Smooth muscle cell (in vitro differentiated cells): Measurements from ENCODE around the gene ATP7B. TPM values are rescaled to one million over a fixed set of nuclear protein-coding genes. Genes with fewer than 3 reads are reported as not detected.

Experiments used
- DNase-seq: peaks from one replicate; lab custom pipeline; 2025; ENCODE audit not compliant: unreplicated experiment; lab: John Stamatoyannopoulos, UW
- H2AFZ ChIP-seq: fragments of 200-600 bp; sonication (generic); 2 replicates; pipeline ENCODE4 v1.6.0; 2016; ENCODE audit warnings: antibody characterized with exemption, low read depth, mild to moderate bottlenecking
- H3F3A ChIP-seq: fragments of 200-600 bp; sonication (generic); 2 replicates; pipeline ENCODE4 v1.6.0; 2017; ENCODE audit warnings: antibody characterized with exemption, low read depth
- H3K27ac ChIP-seq: fragments of 200-600 bp; sonication (generic); 2 replicates; pipeline ENCODE4 v1.5.1; 2016; ENCODE audit warnings: low read depth, mild to moderate bottlenecking
- H3K27me3 ChIP-seq: fragments of 200-600 bp; sonication (generic); 2 replicates; pipeline ENCODE4 v1.6.1; 2016; ENCODE audit warnings: low read depth, mild to moderate bottlenecking
- H3K36me3 ChIP-seq: fragments of 200-600 bp; sonication (generic); 2 replicates; pipeline ENCODE4 v1.5.1; 2016; ENCODE audit warnings: low read depth
- H3K4me1 ChIP-seq: fragments of 200-600 bp; sonication (generic); 2 replicates; pipeline ENCODE4 v1.5.1; 2016; ENCODE audit warnings: low read depth
- H3K4me2 ChIP-seq: fragments of 200-600 bp; sonication (generic); 2 replicates; pipeline ENCODE4 v1.6.0; 2016; ENCODE audit warnings: mild to moderate bottlenecking
- H3K4me3 ChIP-seq: fragments of 200-600 bp; sonication (generic); 2 replicates; pipeline ENCODE4 v1.5.1; 2016; ENCODE audit warnings: mild to moderate bottlenecking
- H3K79me2 ChIP-seq: fragments of 200-600 bp; sonication (generic); 2 replicates; pipeline ENCODE4 v1.6.0; 2016; ENCODE audit warnings: low read depth, mild to moderate bottlenecking
- H3K9ac ChIP-seq: fragments of 200-600 bp; sonication (generic); 2 replicates; pipeline ENCODE4 v1.6.0; 2016; ENCODE audit warnings: low read depth
- H3K9me3 ChIP-seq: fragments of 200-600 bp; sonication (generic); replicated peaks from 2 replicates; pipeline ENCODE4 v1.5.1; 2016; ENCODE audit warnings: low read depth
- H4K20me1 ChIP-seq: fragments of 200-600 bp; sonication (generic); 2 replicates; pipeline ENCODE4 v1.6.0; 2016; ENCODE audit warnings: low read depth
- WGBS: methylation state at CpG from one replicate; pipeline ENCODE4 v1.1.7; 2016; ENCODE audit warnings: low lambda C conversion rate; 5-methylcytosine and 5-hydroxymethylcytosine counted together
- polyA plus RNA-seq: library from polyadenylated mRNA; unstranded; fragments of >200 nt; fragmentation: Nextera tagmentation; extraction: Ambion mirVana; gene quantifications from 2 replicates; pipeline ENCODE4 v1.2.1, GENCODE V29; 2016
- total RNA-seq: library from RNA; depleted of rRNA; stranded (reverse); fragments of >200 nt; gene quantifications from 2 replicates; pipeline ENCODE4 v1.2.3, GENCODE V29; 2014
- TF ChIP-seq, protein P1 (sequence below): fragments of 200-600 bp; sonication (generic); IDR thresholded peaks from 2 replicates; pipeline ENCODE4 v1.5.1; 2017; ENCODE audit warnings: borderline replicate concordance, mild to moderate bottlenecking, antibody characterized with exemption; ENCODE audit not compliant: insufficient read depth, poor library complexity, severe bottlenecking

The ATP7B gene
- total and polyA plus RNA-seq, 2 experiments from 2014 or later = 10.0 to 23.5 TPM

DNA sequence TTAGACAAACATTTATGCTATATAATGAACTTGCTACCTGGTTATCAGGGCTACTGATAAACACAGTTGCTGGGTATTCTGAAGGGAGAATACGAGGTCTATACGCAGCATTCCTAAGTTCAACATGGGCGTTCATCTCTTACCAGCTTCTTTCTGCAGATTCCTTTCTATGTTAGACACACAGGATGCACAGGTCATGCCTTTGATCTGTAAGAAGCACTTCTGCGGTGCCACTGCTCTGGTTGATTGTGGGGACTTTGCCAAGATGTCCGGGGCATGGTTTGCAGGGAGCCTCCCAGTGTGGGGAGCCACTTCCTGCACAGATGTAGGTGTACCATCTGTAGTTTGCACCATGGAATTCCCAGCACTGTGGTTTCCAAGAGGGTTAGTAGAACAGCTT, 40.9 kb downstream of the ATP7B start:
- no peaks in the 10 kb centered on the region for H3K27me3 ChIP-seq
- no peak overlapping the region for H3K9ac ChIP-seq
- H3K9me3 ChIP-seq = no peaks in the 10 kb centered on the region
- no peak overlapping the region for H2AFZ ChIP-seq
- H3K36me3 ChIP-seq = peaks cover 5% of the 10 kb centered on the region
- peaks cover 28% of the 10 kb centered on the region for H3K79me2 ChIP-seq
- peaks cover 12% of the 10 kb centered on the region for H4K20me1 ChIP-seq
- peaks cover 4% of the 10 kb centered on the region for H3F3A ChIP-seq
- TF ChIP-seq, protein P1, sequence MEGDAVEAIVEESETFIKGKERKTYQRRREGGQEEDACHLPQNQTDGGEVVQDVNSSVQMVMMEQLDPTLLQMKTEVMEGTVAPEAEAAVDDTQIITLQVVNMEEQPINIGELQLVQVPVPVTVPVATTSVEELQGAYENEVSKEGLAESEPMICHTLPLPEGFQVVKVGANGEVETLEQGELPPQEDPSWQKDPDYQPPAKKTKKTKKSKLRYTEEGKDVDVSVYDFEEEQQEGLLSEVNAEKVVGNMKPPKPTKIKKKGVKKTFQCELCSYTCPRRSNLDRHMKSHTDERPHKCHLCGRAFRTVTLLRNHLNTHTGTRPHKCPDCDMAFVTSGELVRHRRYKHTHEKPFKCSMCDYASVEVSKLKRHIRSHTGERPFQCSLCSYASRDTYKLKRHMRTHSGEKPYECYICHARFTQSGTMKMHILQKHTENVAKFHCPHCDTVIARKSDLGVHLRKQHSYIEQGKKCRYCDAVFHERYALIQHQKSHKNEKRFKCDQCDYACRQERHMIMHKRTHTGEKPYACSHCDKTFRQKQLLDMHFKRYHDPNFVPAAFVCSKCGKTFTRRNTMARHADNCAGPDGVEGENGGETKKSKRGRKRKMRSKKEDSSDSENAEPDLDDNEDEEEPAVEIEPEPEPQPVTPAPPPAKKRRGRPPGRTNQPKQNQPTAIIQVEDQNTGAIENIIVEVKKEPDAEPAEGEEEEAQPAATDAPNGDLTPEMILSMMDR = no peak
- no peak overlapping the region for H3K4me2 ChIP-seq
- no peaks in the 10 kb centered on the region for H3K4me1 ChIP-seq
- H3K27ac ChIP-seq = no peak overlapping the region
- no peak for DNase-seq
- H3K4me3 ChIP-seq = no peak overlapping the region
- WGBS = 91% methylated on average over 5 of the region's 5 CpGs

DNA sequence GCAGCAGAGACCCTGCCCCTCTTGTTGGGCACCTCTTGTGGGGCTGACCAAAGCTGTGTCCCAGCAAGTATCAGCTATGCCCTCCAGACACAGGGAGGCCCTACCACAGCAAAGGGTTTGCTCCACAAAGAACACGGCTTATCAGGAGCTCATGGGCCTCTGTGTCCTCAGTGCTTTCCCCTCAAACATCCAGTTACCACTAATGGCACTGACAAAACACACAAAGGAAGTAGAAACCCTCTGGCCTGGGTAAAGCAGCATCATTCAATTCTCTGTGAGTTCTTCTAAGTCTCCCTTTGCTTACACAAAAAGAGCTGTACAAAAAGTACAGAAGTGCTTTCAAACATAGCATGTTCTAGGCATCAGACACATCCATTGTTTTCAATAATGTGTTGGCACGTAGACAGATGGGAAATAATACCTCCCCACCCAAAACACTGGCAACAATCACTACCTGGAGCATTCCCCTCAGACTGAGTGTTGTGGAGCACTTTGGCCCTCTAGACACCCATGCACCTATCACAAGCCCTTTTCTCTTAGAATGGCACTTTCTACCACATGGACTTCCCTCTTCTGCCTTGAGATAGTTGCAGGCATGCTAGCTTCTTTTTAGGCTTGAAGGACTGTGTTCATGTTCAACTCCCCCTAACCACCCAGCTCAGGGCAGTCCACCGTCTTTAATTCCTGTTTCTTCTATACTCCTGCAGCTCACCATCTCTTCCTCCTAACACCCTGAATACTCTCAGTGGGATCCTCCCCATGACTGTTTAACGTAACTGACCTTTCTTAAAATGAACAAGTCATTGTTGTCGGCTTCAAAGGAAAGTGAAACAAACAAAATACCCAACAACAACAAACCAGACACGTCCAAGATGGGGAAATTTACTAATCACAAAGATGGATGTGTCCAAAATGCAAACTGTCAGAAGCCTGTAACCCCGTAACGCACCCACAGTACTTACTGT, 43.5 kb downstream of the ATP7B start:
- Histone ChIP-seq H2AFZ (no peak overlapping the region), H3K79me2 (peaks cover 13% of the 10 kb centered on the region), H3K9me3 (no peaks in the 10 kb centered on the region), H3K9ac (no peak overlapping the region), H3K27ac (no peak overlapping the region), H3K4me3 (no peak overlapping the region), H3K27me3 (no peaks in the 10 kb centered on the region), H3K4me2 (no peak overlapping the region), H3K36me3 (peaks cover 5% of the 10 kb centered on the region), H3K4me1 (no peaks in the 10 kb centered on the region), H4K20me1 (peaks cover 12% of the 10 kb centered on the region), H3F3A (peaks cover 4% of the 10 kb centered on the region)
- WGBS = 90% methylated on average over 8 of the region's 8 CpGs
- no peak for DNase-seq
- TF ChIP-seq, protein P1 = no peak

DNA sequence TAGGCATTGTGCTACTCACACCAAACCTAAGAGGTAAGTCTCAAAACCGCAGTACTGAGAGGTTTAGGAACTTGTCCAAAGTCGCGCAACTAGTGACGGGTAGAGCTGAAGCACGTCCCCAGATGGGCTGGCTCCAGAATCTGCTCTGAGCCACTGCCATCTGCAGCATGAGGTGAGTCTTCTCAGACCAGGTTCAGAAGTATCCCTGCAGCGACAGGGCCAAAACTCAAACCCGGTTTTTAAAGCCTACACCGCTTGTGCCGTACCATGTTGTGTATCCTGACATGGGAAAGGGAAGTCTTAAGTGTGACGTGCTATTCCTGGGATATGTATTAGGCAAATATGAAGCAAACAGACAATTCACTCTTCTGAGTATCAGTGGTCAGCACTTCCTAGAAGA, 45.1 kb downstream of the ATP7B start:
- Histone ChIP-seq H3F3A (peaks cover 4% of the 10 kb centered on the region), H3K4me2 (no peak overlapping the region), H3K4me3 (no peak overlapping the region), H3K27ac (no peak overlapping the region), H4K20me1 (peaks cover 8% of the 10 kb centered on the region), H3K36me3 (peaks cover 5% of the 10 kb centered on the region), H3K9ac (no peak overlapping the region), H3K4me1 (no peaks in the 10 kb centered on the region), H2AFZ (no peak overlapping the region), H3K27me3 (no peaks in the 10 kb centered on the region), H3K79me2 (peaks cover 4% of the 10 kb centered on the region), H3K9me3 (no peaks in the 10 kb centered on the region)
- TF ChIP-seq, protein P1 = no peak
- WGBS = 91% methylated on average over 10 of the region's 10 CpGs
- DNase-seq = no peak
